ENCODE data around the gene RAD9A. TPM values are rescaled to one million over a fixed set of nuclear protein-coding genes. Genes with fewer than 3 reads are reported as not detected.
A peak's percentile ranks its signal among the peaks of the same experiment; 100 is the strongest.
"Not testable (repeated sequence)": the region's sequence is repeated elsewhere in the genome, so short reads cannot be mapped to it uniquely, and the experiment has no call there.

Gene RAD9A
- total and polyA plus RNA-seq, 4 donors = 10.4 to 43.5 (median 26.1) TPM

GRCh38 chr11:67421430-67422031, 29.7 kb downstream of the RAD9A start:
- H3K4me1 ChIP-seq (ENCODE audit: control insufficient read depth, insufficient read depth, low read length) = peaks cover 44% of the 10 kb centered on the region
- peak overlapping the region; percentile 52 for H3K27ac ChIP-seq (ENCODE audit: low read depth, low read length)
- no peaks in the 10 kb centered on the region for H3K9me3 ChIP-seq (ENCODE audit: control insufficient read depth, insufficient read depth, low read length)
- peaks cover 27% of the 10 kb centered on the region for H3K36me3 ChIP-seq (ENCODE audit: control insufficient read depth, insufficient read depth, low read length)
- H3K4me3 ChIP-seq (ENCODE audit: low read depth, low read length) = peak overlapping the region; percentile 26
- WGBS (ENCODE audit: insufficient coverage) = 74% methylated on average over 20 of the region's 22 CpGs
- DNase-seq (ENCODE audit: low read depth in 4 of 6, low spot score in 6 of 6) = no peak
- no peaks in the 10 kb centered on the region for H3K27me3 ChIP-seq (ENCODE audit: control insufficient read depth, insufficient read depth, low read length)

GRCh38 chr11:67422891-67423290, 31.1 kb downstream of the RAD9A start:
- H3K27me3 ChIP-seq (ENCODE audit: control insufficient read depth, insufficient read depth, low read length) = no peaks in the 10 kb centered on the region
- H3K36me3 ChIP-seq (ENCODE audit: control insufficient read depth, insufficient read depth, low read length) = peaks cover 21% of the 10 kb centered on the region
- peaks cover 39% of the 10 kb centered on the region for H3K4me1 ChIP-seq (ENCODE audit: control insufficient read depth, insufficient read depth, low read length)
- WGBS (ENCODE audit: insufficient coverage) = 66% methylated on average over 6 of the region's 6 CpGs
- no peak overlapping the region for H3K27ac ChIP-seq (ENCODE audit: low read depth, low read length)
- H3K9me3 ChIP-seq (ENCODE audit: control insufficient read depth, insufficient read depth, low read length) = no peaks in the 10 kb centered on the region
- no peak for DNase-seq (ENCODE audit: low read depth in 4 of 6, low spot score in 6 of 6)
- no peak overlapping the region for H3K4me3 ChIP-seq (ENCODE audit: low read depth, low read length)

- H3K4me3 ChIP-seq (ENCODE audit: low read depth, low read length) = no peak overlapping the region
- H3K27ac ChIP-seq (ENCODE audit: low read depth, low read length) = no peak overlapping the region
- peaks cover 35% of the 10 kb centered on the region for H3K4me1 ChIP-seq (ENCODE audit: control insufficient read depth, insufficient read depth, low read length)
- no peaks in the 10 kb centered on the region for H3K9me3 ChIP-seq (ENCODE audit: control insufficient read depth, insufficient read depth, low read length)
- H3K27me3 ChIP-seq (ENCODE audit: control insufficient read depth, insufficient read depth, low read length) = no peaks in the 10 kb centered on the region
- H3K36me3 ChIP-seq (ENCODE audit: control insufficient read depth, insufficient read depth, low read length) = peaks cover 21% of the 10 kb centered on the region
- no peak for DNase-seq (ENCODE audit: low read depth in 4 of 6, low spot score in 6 of 6)
- WGBS (ENCODE audit: insufficient coverage) = 91% methylated on average over 13 of the region's 13 CpGs
Measured at GRCh38 chr11:67423466-67423865, 31.7 kb downstream of the RAD9A start.

DNA sequence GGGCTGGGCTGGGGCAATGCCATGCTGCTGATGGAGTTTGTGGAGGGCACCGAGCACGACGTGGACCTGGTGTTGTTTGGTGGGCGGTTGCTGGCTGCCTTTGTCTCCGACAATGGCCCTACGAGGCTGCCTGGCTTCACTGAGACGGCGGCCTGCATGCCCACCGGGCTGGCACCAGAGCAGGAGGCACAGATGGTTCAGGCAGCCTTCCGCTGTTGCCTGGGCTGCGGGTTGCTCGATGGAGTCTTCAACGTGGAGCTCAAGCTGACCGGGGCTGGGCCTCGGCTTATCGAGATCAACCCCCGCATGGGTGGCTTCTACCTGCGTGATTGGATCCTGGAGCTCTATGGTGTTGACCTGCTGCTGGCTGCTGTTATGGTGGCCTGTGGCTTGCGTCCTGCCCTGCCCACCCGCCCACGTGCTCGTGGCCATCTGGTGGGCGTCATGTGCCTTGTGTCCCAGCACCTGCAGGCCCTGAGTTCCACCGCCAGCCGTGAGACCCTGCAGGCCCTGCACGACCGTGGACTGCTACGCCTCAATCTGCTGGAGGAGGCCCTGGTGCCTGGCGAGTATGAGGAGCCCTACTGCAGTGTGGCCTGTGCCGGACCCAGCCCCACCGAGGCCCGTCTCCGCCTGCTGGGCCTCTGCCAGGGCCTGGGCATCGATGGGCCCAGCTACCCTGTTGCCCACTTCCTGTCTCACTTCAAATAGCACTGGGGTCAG, 32.3 kb downstream of the RAD9A start:
- peaks cover 34% of the 10 kb centered on the region for H3K4me1 ChIP-seq (ENCODE audit: control insufficient read depth, insufficient read depth, low read length)
- H3K4me3 ChIP-seq (ENCODE audit: low read depth, low read length) = no peak overlapping the region
- peaks cover 18% of the 10 kb centered on the region for H3K36me3 ChIP-seq (ENCODE audit: control insufficient read depth, insufficient read depth, low read length)
- 81% methylated on average over 34 of the region's 34 CpGs for WGBS (ENCODE audit: insufficient coverage)
- no peak for DNase-seq (ENCODE audit: low read depth in 4 of 6, low spot score in 6 of 6)
- no peak overlapping the region for H3K27ac ChIP-seq (ENCODE audit: low read depth, low read length)
- no peaks in the 10 kb centered on the region for H3K27me3 ChIP-seq (ENCODE audit: control insufficient read depth, insufficient read depth, low read length)
- no peaks in the 10 kb centered on the region for H3K9me3 ChIP-seq (ENCODE audit: control insufficient read depth, insufficient read depth, low read length)

DNA sequence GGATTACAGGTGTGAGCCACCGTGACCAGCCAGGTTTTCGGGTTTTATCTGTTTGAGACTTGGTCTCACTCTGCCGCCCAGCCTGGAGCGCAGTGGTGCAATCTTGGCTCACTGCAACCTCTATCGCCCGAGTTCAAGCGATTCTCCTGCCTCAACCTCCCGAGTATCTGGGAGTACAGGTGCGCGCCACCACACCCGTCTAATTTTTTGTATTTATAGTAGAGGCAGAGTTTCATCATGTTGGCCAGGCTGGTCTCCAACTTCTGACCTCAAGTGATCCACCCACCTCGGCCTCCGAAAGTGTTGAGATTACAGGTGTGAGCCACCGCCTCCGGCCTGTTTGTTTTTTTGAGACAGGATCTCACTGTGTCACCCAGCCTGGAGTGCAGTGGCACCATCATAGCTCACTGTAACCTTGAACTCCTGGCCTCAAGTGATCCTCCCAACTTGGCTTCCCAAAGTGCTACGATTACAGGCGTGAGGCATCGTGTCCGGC, 35.6 kb downstream of the RAD9A start:
- H3K9me3 ChIP-seq (ENCODE audit: control insufficient read depth, insufficient read depth, low read length); H3K27me3 ChIP-seq (ENCODE audit: control insufficient read depth, insufficient read depth, low read length); DNase-seq (ENCODE audit: low read depth in 4 of 6, low spot score in 6 of 6): not testable (repeated sequence)
- Histone ChIP-seq H3K4me3 (ENCODE audit: low read depth, low read length) (peak overlapping the region; percentile 80), H3K4me1 (ENCODE audit: control insufficient read depth, insufficient read depth, low read length) (peaks cover 22% of the 10 kb centered on the region), H3K27ac (ENCODE audit: low read depth, low read length) (peak overlapping the region; percentile 91), H3K36me3 (ENCODE audit: control insufficient read depth, insufficient read depth, low read length) (peaks cover 48% of the 10 kb centered on the region)
- WGBS (ENCODE audit: insufficient coverage) = 92% methylated on average over 10 of the region's 19 CpGs

- H3K4me3 ChIP-seq (ENCODE audit: low read depth, low read length) = peak within 1 kb of the TSS; percentile 80
- WGBS (ENCODE audit: insufficient coverage) = under 1% methylated on average over 67 of the region's 68 CpGs
- H3K4me1 ChIP-seq (ENCODE audit: control insufficient read depth, insufficient read depth, low read length) = peaks cover 22% of the 10 kb centered on the region
- no peaks in the 10 kb centered on the region for H3K27me3 ChIP-seq (ENCODE audit: control insufficient read depth, insufficient read depth, low read length)
- no peaks in the 10 kb centered on the region for H3K9me3 ChIP-seq (ENCODE audit: control insufficient read depth, insufficient read depth, low read length)
- peaks cover 56% of the 10 kb centered on the region for H3K36me3 ChIP-seq (ENCODE audit: control insufficient read depth, insufficient read depth, low read length)
- DNase-seq (ENCODE audit: low read depth in 4 of 6, low spot score in 6 of 6) = peak; percentile 97 to 99 (median 98)
- peak within 1 kb of the TSS; percentile 91 for H3K27ac ChIP-seq (ENCODE audit: low read depth, low read length)
Measured at GRCh38 chr11:67428052-67429001, 36.5 kb downstream of the RAD9A start, which contains the start of gene RPS6KB2. TSS of gene RPS6KB2 (plus strand) at chr11:67428494. CDS start at chr11:67428546, 52 bp downstream.

GRCh38 chr11:67429038-67429668, 37.4 kb downstream of the RAD9A start:
- Histone ChIP-seq H3K4me1 (ENCODE audit: control insufficient read depth, insufficient read depth, low read length) (peaks cover 22% of the 10 kb centered on the region), H3K36me3 (ENCODE audit: control insufficient read depth, insufficient read depth, low read length) (peaks cover 56% of the 10 kb centered on the region), H3K27me3 (ENCODE audit: control insufficient read depth, insufficient read depth, low read length) (no peaks in the 10 kb centered on the region), H3K27ac (ENCODE audit: low read depth, low read length) (no peak overlapping the region), H3K9me3 (ENCODE audit: control insufficient read depth, insufficient read depth, low read length) (no peaks in the 10 kb centered on the region), H3K4me3 (ENCODE audit: low read depth, low read length) (peak overlapping the region; percentile 80)
- WGBS (ENCODE audit: insufficient coverage) = 45% methylated on average over 9 of the region's 12 CpGs
- no peak for DNase-seq (ENCODE audit: low read depth in 4 of 6, low spot score in 6 of 6)

DNA sequence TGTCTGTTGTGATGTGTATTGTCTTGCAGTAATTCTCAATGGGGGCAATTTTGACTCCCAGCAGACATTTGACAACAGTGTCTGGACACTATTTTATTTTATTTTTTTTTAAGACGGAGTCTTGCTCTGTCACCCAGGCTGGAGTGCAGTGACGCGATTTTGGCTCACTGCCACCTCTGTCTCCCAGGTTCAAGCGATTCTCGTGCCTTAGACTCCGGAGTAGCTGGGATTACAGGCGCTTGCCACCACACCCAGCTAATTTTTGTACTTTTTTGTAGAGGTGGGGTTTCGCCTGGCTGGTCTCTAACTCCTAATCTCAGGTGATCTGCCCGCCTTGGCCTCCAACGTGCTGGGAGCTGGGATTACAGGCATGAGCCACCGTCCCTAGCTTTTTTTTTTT, 37.9 kb downstream of the RAD9A start:
- Histone ChIP-seq H3K27ac (ENCODE audit: low read depth, low read length) (no peak overlapping the region), H3K4me1 (ENCODE audit: control insufficient read depth, insufficient read depth, low read length) (peaks cover 22% of the 10 kb centered on the region), H3K27me3 (ENCODE audit: control insufficient read depth, insufficient read depth, low read length) (no peaks in the 10 kb centered on the region), H3K9me3 (ENCODE audit: control insufficient read depth, insufficient read depth, low read length) (no peaks in the 10 kb centered on the region), H3K4me3 (ENCODE audit: low read depth, low read length) (no peak overlapping the region), H3K36me3 (ENCODE audit: control insufficient read depth, insufficient read depth, low read length) (peaks cover 58% of the 10 kb centered on the region)
- WGBS (ENCODE audit: insufficient coverage) = 91% methylated on average over 4 of the region's 11 CpGs
- no peak for DNase-seq (ENCODE audit: low read depth in 4 of 6, low spot score in 6 of 6)

Data from spinal cord (tissue), 10 donors.